Measurements from ENCODE around the gene CD27. TPM values are rescaled to one million over a fixed set of nuclear protein-coding genes. Genes with fewer than 3 reads are reported as not detected.
"Not testable (repeated sequence)": the region's sequence is repeated elsewhere in the genome, so short reads cannot be mapped to it uniquely, and the experiment has no call there.

The CD27 gene
- total RNA-seq, 1 donor from 2014 or later = not detected

DNA sequence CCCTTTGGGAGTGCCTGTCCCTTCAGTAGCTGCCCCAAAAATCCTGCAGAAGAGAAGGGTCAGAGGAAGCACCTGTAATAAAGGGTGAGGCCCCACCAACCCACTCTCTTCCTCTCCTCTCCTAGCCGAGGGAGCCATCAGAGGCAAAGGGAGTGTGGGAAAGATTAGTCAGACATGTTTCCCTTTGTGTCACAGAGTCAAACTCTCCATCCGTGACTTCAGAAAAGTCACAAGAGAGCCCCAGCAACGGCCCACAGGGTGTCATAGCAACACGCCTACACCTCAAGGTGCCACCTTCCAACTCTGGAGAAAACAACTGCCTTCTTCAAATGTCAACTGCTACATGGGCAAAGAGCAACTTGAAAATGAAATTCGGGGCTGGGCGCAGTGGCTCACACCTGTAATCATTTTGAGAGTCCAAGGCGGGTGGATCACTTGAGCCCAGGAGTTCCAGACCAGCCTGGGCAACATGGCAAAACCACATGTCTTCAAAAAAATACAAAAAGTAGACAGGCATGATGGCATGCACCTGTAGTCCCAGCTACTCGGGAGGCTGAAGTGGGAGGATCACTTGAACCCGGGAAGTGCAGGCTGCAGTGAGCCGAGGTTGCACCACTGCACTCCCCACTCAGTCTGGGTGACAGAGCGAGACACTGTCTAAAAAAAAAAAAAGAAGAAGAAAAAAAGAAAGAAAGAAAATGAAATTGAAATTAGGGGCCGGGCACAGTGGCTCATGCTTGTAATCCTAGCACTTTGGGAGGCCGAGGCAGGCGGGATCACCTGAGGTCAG is 17.7 kb upstream of the CD27 start:
- H3K4me3 ChIP-seq = no peak overlapping the region

DNA sequence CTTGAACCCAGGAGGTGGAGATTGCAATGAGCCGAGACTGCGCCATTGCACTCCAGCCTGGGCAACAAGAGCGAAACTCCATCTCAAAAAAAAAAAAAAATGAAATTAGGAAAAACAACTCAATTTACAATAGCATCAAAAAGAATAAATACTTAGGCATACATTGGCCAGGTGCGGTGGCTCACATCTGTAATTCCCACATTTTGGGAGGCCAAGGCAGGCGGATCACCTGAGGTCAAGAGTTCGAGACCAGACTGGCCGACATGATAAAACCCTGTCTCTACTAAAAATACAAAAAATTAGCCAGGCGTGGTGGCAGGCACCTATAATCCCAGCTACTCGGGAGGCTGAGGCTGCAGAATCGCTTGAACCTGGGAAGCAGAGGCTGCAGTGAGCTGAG is 17.0 kb upstream of the CD27 start:
- H3K9me3 Mint-ChIP-seq; H3K9ac ChIP-seq; H3K36me3 ChIP-seq; H3K27me3 ChIP-seq; H3K27ac ChIP-seq; H3F3A ChIP-seq (ENCODE audit: low read depth); H3K4me1 ChIP-seq; DNase-seq (ENCODE audit: low spot score); H3K4me3 ChIP-seq; H2AFZ ChIP-seq (replicated peaks); H3K27me3 Mint-ChIP-seq (ENCODE audit: insufficient read depth, low read depth); H3K79me2 ChIP-seq (ENCODE audit: low read depth); H4K20me1 ChIP-seq (ENCODE audit: low read depth); H3K27ac Mint-ChIP-seq; H3K36me3 Mint-ChIP-seq; H3K9me3 ChIP-seq (ENCODE audit: low read depth); H3K4me2 ChIP-seq; H3K4me3 Mint-ChIP-seq: not testable (repeated sequence)
- H3K4me1 Mint-ChIP-seq = peaks cover 25% of the 10 kb centered on the region

More for the DNA sequence above, 17.7 kb upstream of the CD27 start:
- no peaks in the 10 kb centered on the region for H3K27me3 Mint-ChIP-seq (ENCODE audit: insufficient read depth, low read depth)
- DNase-seq (ENCODE audit: low spot score) = no peak
- Histone ChIP-seq H3K36me3 (no peaks in the 10 kb centered on the region), H3K27ac (no peak overlapping the region), H3K4me1 (peaks cover 3% of the 10 kb centered on the region), H3K27me3 (no peaks in the 10 kb centered on the region), H4K20me1 (ENCODE audit: low read depth) (no peaks in the 10 kb centered on the region), H3K9me3 (ENCODE audit: low read depth) (no peaks in the 10 kb centered on the region), H3F3A (ENCODE audit: low read depth) (no peaks in the 10 kb centered on the region), H2AFZ (replicated peaks) (no peak overlapping the region), H3K4me2 (no peak overlapping the region), H3K9ac (no peak overlapping the region), H3K79me2 (ENCODE audit: low read depth) (no peaks in the 10 kb centered on the region)
- peaks cover 25% of the 10 kb centered on the region for H3K4me1 Mint-ChIP-seq
- no peak overlapping the region for H3K27ac Mint-ChIP-seq
- TF ChIP-seq EZH2 (IDR thresholded peaks at IDR 0.05) (no peak), EZH2phosphoT487 (IDR thresholded peaks at IDR 0.05) (no peak)
- TF ChIP-seq, protein P1, sequence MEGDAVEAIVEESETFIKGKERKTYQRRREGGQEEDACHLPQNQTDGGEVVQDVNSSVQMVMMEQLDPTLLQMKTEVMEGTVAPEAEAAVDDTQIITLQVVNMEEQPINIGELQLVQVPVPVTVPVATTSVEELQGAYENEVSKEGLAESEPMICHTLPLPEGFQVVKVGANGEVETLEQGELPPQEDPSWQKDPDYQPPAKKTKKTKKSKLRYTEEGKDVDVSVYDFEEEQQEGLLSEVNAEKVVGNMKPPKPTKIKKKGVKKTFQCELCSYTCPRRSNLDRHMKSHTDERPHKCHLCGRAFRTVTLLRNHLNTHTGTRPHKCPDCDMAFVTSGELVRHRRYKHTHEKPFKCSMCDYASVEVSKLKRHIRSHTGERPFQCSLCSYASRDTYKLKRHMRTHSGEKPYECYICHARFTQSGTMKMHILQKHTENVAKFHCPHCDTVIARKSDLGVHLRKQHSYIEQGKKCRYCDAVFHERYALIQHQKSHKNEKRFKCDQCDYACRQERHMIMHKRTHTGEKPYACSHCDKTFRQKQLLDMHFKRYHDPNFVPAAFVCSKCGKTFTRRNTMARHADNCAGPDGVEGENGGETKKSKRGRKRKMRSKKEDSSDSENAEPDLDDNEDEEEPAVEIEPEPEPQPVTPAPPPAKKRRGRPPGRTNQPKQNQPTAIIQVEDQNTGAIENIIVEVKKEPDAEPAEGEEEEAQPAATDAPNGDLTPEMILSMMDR (IDR thresholded peaks at IDR 0.05) = no peak
- H3K9me3 Mint-ChIP-seq = no peaks in the 10 kb centered on the region
- H3K4me3 Mint-ChIP-seq = no peak overlapping the region
- no peaks in the 10 kb centered on the region for H3K36me3 Mint-ChIP-seq

DNA sequence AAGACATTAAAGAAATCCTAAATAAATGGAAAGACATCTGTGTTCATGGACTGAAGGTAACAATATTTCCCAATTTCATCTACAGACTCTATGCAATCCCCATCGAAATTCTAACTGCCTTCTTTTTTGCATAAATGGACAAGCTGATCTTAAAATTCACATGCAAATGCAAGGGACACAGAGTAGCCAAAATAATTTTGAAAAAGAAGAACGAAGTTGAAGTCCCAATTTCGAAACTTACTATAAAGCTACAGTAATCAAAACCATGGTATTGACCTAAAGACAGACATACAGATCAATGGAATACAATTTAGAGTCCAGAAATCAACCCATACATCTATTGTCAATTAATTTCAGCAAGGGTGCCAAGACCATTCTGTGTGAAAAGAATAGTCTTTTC is 16.4 kb upstream of the CD27 start:
- H3K36me3 Mint-ChIP-seq = no peaks in the 10 kb centered on the region
- no peaks in the 10 kb centered on the region for H3K9me3 Mint-ChIP-seq
- no peak overlapping the region for H3K4me2 ChIP-seq
- H3K4me3 ChIP-seq = no peak overlapping the region
- no peaks in the 10 kb centered on the region for H3K79me2 ChIP-seq (ENCODE audit: low read depth)
- H3K27me3 ChIP-seq = no peaks in the 10 kb centered on the region
- H3K4me1 ChIP-seq = peaks cover 3% of the 10 kb centered on the region
- no peak overlapping the region for H3K9ac ChIP-seq
- H3K27me3 Mint-ChIP-seq (ENCODE audit: insufficient read depth, low read depth) = no peaks in the 10 kb centered on the region
- H3K27ac ChIP-seq = no peak overlapping the region
- no peak overlapping the region for H2AFZ ChIP-seq (replicated peaks)
- H3F3A ChIP-seq (ENCODE audit: low read depth) = no peaks in the 10 kb centered on the region
- TF ChIP-seq, protein P1 (IDR thresholded peaks at IDR 0.05) = no peak
- TF ChIP-seq EZH2phosphoT487 (IDR thresholded peaks at IDR 0.05) (no peak), EZH2 (IDR thresholded peaks at IDR 0.05) (no peak)
- DNase-seq (ENCODE audit: low spot score) = no peak
- no peak overlapping the region for H3K27ac Mint-ChIP-seq
- H3K9me3 ChIP-seq (ENCODE audit: low read depth) = no peaks in the 10 kb centered on the region
- peaks cover 25% of the 10 kb centered on the region for H3K4me1 Mint-ChIP-seq
- H3K36me3 ChIP-seq = no peaks in the 10 kb centered on the region
- no peaks in the 10 kb centered on the region for H4K20me1 ChIP-seq (ENCODE audit: low read depth)
- no peak overlapping the region for H3K4me3 Mint-ChIP-seq
